Glomerular visceral epithelial cell (primary cell): ENCODE measurements around the gene SULT2A1.
"Not testable (repeated sequence)": the region's sequence is repeated elsewhere in the genome, so short reads cannot be mapped to it uniquely, and the experiment has no call there.

Experiments
- DNase-seq: peaks from one replicate; pipeline ENCODE4 v3.0.0-alpha.2; 2016; ENCODE audit errors: extremely low spot score

SULT2A1 gene

DNA sequence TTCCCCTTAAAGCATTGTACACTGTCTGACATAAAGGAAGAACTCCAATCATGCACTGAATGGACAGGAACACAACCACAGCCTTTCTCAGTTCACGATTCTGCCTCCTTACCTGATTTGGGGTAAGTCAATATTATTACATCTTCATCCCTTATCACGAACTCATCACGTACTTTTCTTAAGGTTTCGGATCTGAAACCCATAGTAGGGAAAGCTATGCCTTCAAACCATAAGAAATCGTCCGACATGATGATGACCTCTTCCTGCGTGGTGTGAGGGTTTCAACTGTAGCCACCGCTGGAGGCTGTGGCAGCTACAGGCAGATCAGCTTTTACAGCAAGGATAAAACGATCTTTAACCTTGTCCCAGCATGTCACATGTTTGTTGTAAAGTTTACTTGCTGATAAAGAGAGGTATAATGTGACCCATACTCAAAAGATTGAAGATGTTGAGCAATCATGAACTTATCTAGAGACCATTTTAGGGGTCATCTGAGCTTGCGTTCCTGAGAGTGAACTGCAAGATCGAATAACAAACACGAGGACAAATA lies at the start of gene SULT2A1:
TSS of gene SULT2A1 (minus strand) at position 306 of the 550 bp plus-strand sequence. CDS start at position 248, 58 bp downstream.
- no peak for DNase-seq

DNA sequence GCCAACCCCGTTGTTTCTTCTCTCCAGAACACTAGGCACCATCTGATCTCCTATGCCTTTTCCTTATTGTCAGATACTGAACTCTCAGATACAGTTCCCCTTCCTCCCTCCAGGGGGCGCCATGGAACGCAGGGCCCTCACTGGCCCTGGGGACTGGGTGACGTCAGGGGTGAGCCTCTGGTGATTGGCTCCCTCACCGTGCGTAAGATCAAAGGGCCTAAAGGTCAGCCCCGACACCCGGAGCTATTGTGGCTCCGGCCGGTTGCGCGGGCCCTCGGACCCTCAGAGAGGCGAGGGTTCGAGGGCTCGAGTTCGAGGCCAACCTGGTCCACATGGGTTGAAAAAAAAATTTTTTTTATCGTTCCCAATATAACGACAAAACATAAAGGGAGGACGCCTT lies 42.5 kb upstream of the SULT2A1 start:
- DNase-seq, result not testable (repeated sequence)

- DNase-seq, result not testable (repeated sequence)
Measured at GRCh38 chr19:47920107-47920506, 34.0 kb upstream of the SULT2A1 start.

GRCh38 chr19:47910191-47910590 lies 24.1 kb upstream of the SULT2A1 start:
- not testable (repeated sequence) for DNase-seq

GRCh38 chr19:47909350-47909749 lies 23.2 kb upstream of the SULT2A1 start:
- not testable (repeated sequence) for DNase-seq

- no peak for DNase-seq
Measured at GRCh38 chr19:47901370-47901769, 15.3 kb upstream of the SULT2A1 start.

DNA sequence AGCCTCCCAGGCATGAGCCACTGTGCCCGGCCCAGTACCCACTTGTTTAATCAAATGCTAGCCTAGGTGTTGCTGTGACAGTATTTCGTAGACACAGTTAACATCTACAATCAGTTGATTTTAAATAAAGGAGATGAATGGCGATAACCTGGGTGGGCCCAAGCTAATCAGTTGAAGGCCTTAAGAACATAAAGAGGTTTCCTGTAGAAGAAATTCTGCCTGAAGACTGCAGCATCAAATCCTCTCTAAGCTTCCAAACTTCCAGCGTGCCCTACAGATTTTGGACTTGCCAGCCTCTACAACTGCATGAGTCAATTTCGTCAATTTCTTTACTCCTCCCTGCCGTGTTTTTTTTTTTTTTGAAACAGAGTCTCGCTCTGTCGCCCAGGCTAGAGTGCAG lies 13.2 kb upstream of the SULT2A1 start:
- DNase-seq, result no peak

GRCh38 chr19:47897861-47898260 lies 11.7 kb upstream of the SULT2A1 start:
- DNase-seq, result no peak

DNA sequence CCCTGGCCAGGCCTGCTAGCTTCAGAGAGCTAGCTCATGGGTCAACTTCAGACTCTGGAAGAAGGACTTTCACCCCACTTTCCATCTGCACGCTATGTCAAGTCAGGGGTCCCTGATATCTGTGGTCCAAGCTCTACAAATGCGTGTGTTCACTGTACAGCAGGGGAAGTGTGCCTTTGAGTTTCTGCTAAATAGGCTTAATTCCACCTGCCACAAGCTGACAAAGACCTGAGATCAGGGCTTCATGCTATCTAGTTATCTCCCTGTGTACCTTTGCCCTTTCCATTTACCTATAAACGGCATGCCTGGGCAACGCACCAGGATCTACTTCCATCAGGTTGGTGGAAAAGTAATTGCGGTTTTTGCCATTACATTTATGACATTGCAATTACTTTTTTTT lies 10.7 kb upstream of the SULT2A1 start:
- DNase-seq, result no peak

GRCh38 chr19:47896019-47896418 lies 9.9 kb upstream of the SULT2A1 start:
- DNase-seq, result no peak

- DNase-seq, result no peak
Measured at GRCh38 chr19:47895165-47895782, 9.2 kb upstream of the SULT2A1 start.

DNA sequence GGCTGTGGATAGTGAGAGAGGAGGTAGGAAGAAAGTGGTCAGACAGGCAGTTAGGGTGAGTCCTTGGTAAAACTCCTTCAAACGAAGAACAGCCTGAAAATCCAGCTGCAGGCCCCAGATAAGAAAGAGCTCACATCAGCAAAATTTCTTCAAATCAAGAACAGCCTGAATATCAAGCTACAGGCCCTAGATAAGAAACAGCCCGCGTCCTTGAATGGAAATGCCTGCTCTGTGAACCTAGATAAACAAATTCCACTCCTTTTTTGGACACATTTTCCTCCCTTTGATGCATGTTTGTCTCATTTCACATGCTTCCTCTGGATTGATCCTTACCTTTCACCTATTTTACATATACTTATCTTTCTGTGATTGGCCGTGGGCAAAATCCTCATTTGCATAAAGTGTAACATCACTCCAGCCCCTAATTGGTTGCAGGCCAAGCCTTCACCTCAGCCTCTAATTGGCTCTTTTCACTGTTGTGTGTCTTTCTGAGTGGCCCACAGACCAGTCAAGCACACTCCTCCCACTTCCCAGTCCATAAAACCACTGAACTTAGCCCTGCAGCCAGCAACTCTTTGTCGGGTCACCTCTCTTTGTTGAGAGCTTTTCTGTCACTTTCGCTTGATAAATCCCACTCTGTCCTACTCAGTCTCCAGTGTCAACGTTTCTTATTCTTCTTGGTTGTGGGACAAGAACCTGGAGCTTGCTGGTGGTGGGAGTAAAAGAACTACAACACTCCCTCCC lies 6.0 kb upstream of the SULT2A1 start:
- DNase-seq, result no peak

DNA sequence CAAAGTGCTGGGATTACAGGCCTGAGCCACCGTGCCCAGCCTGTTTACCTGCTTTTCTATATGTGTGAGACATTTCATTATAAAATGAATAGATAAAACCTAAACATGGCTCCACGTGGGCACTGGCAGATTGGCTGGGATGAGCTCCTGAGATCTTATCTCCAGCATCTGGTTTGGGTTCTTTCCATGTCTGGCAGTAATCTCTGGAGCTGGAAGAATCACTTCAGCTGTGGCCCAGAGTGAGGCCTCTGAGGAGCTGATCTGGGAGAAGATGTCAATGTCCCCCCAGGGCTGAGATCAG lies 5.5 kb upstream of the SULT2A1 start:
- DNase-seq, result no peak

DNA sequence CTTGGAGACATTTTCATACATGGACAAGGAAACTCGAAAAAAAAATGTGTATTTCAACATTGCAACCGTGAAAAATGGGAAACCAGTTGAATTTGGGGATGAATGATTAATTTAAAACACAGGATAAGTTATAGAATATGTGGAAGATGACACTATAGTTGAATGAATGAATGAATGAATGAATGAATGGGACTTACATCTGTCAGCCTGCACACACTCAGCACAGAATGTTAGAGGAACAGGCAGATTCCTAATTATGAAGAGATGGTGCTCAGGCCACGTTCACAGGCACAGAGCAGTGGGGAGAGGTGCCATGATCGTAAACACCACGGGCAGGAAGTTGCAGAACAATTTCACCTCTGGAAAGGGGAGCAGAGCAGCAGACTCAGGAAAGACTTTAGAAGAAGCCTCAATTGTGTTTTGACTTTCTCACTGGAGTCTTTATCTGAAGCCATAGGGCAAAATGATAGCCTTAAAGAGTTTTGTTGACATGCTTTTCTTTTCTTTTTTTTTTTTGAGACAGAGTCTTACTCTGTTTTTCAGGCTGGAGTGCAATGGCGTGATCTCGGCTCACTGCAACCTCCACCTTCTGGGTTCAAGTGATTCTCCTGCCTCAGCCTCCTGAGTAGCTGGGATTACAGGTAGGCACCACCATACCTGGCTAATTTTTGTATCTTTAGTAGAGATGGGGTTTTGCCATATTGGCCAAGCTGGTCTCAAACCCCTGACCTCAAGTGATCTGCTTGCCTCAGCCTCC lies 4.9 kb upstream of the SULT2A1 start:
- no peak for DNase-seq

- no peak for DNase-seq
Measured at GRCh38 chr19:47885067-47885463, 1.1 kb downstream of the SULT2A1 start.

- no peak for DNase-seq
Measured at GRCh38 chr19:47882890-47883289, 3.2 kb downstream of the SULT2A1 start.

- DNase-seq, result no peak
Measured at GRCh38 chr19:47881757-47882156, 4.4 kb downstream of the SULT2A1 start.

DNA sequence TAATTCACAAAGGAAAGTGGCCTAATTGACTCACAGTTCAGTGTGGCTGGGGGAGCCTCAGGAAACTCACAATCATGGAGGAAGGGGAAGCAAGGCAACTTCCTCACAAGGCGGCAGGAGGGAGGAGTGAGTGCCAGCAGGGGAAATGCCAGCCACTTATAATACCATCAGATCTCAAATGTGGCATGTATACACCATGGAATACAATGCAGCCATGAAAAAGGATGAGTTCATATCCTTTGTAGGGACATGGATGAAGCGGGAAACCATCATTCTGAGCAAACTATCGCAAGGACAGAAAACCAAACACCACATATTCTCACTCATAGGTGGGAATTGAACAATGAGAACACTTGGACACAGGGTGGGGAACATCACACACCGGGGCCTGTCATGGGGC lies 6.7 kb downstream of the SULT2A1 start:
- DNase-seq, result not testable (repeated sequence)

- peak; percentile 27 for DNase-seq
Measured at GRCh38 chr19:47878906-47879305, 7.2 kb downstream of the SULT2A1 start.

GRCh38 chr19:47865166-47865565 lies 20.9 kb downstream of the SULT2A1 start:
- no peak for DNase-seq

GRCh38 chr19:47863514-47863936 lies 22.6 kb downstream of the SULT2A1 start:
- peak; percentile 66 for DNase-seq

GRCh38 chr19:47861630-47862029 lies 24.5 kb downstream of the SULT2A1 start:
- DNase-seq, result no peak
